Astrocyte (in vitro differentiated cells and primary cell): ENCODE results near the gene PLCL2. TPM values are rescaled to one million over a fixed set of nuclear protein-coding genes. Genes with fewer than 3 reads are reported as not detected.

Experiments
- DNase-seq: peaks from one replicate; pipeline ENCODE4 v3.0.0-alpha.2; 2010; ENCODE audit warnings: low read depth
- FAIRE-seq: peaks from 2 replicates; lab custom pipeline; 2011; peaks lifted over from hg19 to GRCh38; lab: Jason Lieb, UNC
- H2AFZ ChIP-seq: 2 replicates; pipeline ENCODE4 v1.6.0; 2012; ENCODE audit warnings: low read depth, low read length, inconsistent platforms
- H3K27ac ChIP-seq: 2 replicates; pipeline ENCODE4 v1.5.1; 2011; ENCODE audit warnings: low read depth, low read length, inconsistent platforms
- H3K27me3 ChIP-seq: 2 replicates; pipeline ENCODE4 v1.6.0; 2011; ENCODE audit warnings: low read length, inconsistent platforms; ENCODE audit not compliant: insufficient read depth
- H3K36me3 ChIP-seq: 2 replicates; pipeline ENCODE4 v1.5.1; 2011; ENCODE audit warnings: low read length, inconsistent platforms; ENCODE audit not compliant: insufficient read depth
- H3K4me1 ChIP-seq: 2 replicates; pipeline ENCODE4 v1.5.1; 2011; ENCODE audit warnings: low read length, inconsistent platforms; ENCODE audit not compliant: insufficient read depth
- H3K4me2 ChIP-seq: 2 replicates; pipeline ENCODE4 v1.6.0; 2012; ENCODE audit warnings: low read length, inconsistent platforms
- H3K4me3 ChIP-seq: 2 replicates; pipeline ENCODE4 v1.5.1; 2011; ENCODE audit warnings: low read depth, mild to moderate bottlenecking, low read length, inconsistent platforms; ENCODE audit not compliant: insufficient read depth
- H3K79me2 ChIP-seq: 2 replicates; pipeline ENCODE4 v1.6.0; 2012; ENCODE audit warnings: mild to moderate bottlenecking, low read length, inconsistent platforms; ENCODE audit not compliant: insufficient read depth
- H3K9ac ChIP-seq: 2 replicates; pipeline ENCODE4 v1.6.0; 2012; ENCODE audit warnings: mild to moderate bottlenecking, low read length, inconsistent platforms
- H3K9me3 ChIP-seq: 2 replicates; pipeline ENCODE4 v1.5.1; 2012; ENCODE audit warnings: low read depth, mild to moderate bottlenecking, low read length, inconsistent platforms; ENCODE audit not compliant: insufficient read depth
- H4K20me1 ChIP-seq: 2 replicates; pipeline ENCODE4 v1.6.0; 2012; ENCODE audit warnings: low read length, inconsistent platforms; ENCODE audit not compliant: insufficient read depth
- H3K27ac Mint-ChIP-seq: one replicate; pipeline ENCODE4 v1.8.0; 2021; ENCODE audit warnings: mild to moderate bottlenecking, mixed read lengths; ENCODE audit not compliant: unreplicated experiment
- H3K27me3 Mint-ChIP-seq: one replicate; pipeline ENCODE4 v1.8.0; 2021; ENCODE audit warnings: low read depth, mixed read lengths; ENCODE audit not compliant: unreplicated experiment
- H3K36me3 Mint-ChIP-seq: one replicate; pipeline ENCODE4 v1.8.0; 2021; ENCODE audit warnings: low read depth, mixed read lengths; ENCODE audit not compliant: unreplicated experiment
- H3K4me1 Mint-ChIP-seq: one replicate; pipeline ENCODE4 v1.8.0; 2021; ENCODE audit warnings: low read depth, mixed read lengths; ENCODE audit not compliant: unreplicated experiment
- H3K4me3 Mint-ChIP-seq: one replicate; pipeline ENCODE4 v1.8.0; 2021; ENCODE audit warnings: mild to moderate bottlenecking, moderate library complexity, mixed read lengths; ENCODE audit not compliant: unreplicated experiment
- H3K9me3 Mint-ChIP-seq: one replicate; pipeline ENCODE4 v1.8.0; 2021; ENCODE audit warnings: mild to moderate bottlenecking, mixed read lengths; ENCODE audit not compliant: unreplicated experiment
- EZH2 ChIP-seq: IDR thresholded peaks from 2 replicates; pipeline ENCODE4 v1.6.1; 2012; ENCODE audit warnings: mild to moderate bottlenecking, low read length, inconsistent platforms; ENCODE audit not compliant: insufficient read depth
- total RNA-seq: library from RNA; stranded (reverse); gene quantifications from 2 replicates; pipeline ENCODE4 v1.2.1, GENCODE V29; 2021
- TF ChIP-seq, protein P1 (sequence below): IDR thresholded peaks from 2 replicates; pipeline ENCODE4 v1.5.1; 2011; ENCODE audit warnings: low read depth, mild to moderate bottlenecking, inconsistent platforms, low read length, moderate library complexity; ENCODE audit not compliant: insufficient read depth

PLCL2 gene
- total RNA-seq, 1 donor from 2014 or later, result 3.9 TPM

DNA sequence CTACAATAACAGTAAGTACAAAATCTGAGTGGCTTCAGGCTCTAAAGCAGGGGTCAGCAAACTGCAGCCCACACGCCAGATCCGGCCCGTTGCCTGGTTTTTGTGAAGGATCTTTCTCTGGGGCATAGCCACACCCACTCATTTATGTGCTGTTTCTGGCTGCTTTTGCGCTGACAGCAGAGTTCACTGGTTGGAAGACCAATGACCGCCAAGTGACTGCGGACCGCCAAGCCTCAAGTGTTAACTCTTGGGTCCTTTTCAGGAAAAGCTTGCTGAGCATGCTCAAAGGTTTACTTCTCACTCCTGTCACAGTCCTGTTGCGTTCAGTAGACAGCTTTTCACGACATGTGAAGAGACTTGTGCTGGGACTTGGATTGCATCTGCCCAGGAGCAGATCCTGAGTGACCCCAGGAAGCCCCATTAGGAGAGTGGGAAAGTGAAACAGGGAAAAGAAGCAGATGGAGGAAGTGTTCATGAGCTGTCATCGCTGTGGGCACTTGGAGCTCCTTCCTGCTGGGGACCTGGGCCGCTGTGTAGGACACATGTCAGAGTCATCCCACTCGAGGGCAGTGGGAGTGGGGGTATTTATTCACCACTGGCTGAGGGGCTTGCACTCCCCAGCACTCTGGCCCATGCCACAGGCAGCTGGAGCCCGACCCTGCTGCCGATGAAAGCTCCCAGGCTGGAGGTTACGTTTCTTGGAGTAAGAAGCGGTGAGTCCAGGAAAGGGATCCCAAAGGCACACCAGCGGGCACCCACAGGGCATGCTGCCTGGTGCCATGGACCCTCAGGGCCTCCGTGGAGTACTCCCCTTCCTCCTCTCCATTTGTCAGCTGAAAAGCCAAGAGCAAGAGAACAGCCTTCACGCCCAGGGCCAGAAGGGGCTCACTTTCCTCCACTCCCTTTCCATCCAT, 249.1 kb downstream of the PLCL2 start:
- Mint-ChIP-seq H3K27me3 (peaks cover 6% of the 10 kb centered on the region), H3K9me3 (peaks cover 5% of the 10 kb centered on the region), H3K36me3 (peaks cover 4% of the 10 kb centered on the region), H3K4me3 (no peak overlapping the region), H3K4me1 (no peaks in the 10 kb centered on the region), H3K27ac (no peak overlapping the region)
- no peak overlapping the region for H3K4me3 ChIP-seq
- no peaks in the 10 kb centered on the region for H3K79me2 ChIP-seq
- no peak for TF ChIP-seq EZH2
- TF ChIP-seq, protein P1, sequence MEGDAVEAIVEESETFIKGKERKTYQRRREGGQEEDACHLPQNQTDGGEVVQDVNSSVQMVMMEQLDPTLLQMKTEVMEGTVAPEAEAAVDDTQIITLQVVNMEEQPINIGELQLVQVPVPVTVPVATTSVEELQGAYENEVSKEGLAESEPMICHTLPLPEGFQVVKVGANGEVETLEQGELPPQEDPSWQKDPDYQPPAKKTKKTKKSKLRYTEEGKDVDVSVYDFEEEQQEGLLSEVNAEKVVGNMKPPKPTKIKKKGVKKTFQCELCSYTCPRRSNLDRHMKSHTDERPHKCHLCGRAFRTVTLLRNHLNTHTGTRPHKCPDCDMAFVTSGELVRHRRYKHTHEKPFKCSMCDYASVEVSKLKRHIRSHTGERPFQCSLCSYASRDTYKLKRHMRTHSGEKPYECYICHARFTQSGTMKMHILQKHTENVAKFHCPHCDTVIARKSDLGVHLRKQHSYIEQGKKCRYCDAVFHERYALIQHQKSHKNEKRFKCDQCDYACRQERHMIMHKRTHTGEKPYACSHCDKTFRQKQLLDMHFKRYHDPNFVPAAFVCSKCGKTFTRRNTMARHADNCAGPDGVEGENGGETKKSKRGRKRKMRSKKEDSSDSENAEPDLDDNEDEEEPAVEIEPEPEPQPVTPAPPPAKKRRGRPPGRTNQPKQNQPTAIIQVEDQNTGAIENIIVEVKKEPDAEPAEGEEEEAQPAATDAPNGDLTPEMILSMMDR, result no peak
- H3K9ac ChIP-seq, result no peak overlapping the region
- no peaks in the 10 kb centered on the region for H3K4me1 ChIP-seq
- no peaks in the 10 kb centered on the region for H3K27me3 ChIP-seq
- no peak overlapping the region for H3K27ac ChIP-seq
- H3K4me2 ChIP-seq, result no peak overlapping the region
- no peak for FAIRE-seq
- no peaks in the 10 kb centered on the region for H4K20me1 ChIP-seq
- H2AFZ ChIP-seq, result no peak overlapping the region
- no peak for DNase-seq
- no peaks in the 10 kb centered on the region for H3K9me3 ChIP-seq
- H3K36me3 ChIP-seq, result no peaks in the 10 kb centered on the region

DNA sequence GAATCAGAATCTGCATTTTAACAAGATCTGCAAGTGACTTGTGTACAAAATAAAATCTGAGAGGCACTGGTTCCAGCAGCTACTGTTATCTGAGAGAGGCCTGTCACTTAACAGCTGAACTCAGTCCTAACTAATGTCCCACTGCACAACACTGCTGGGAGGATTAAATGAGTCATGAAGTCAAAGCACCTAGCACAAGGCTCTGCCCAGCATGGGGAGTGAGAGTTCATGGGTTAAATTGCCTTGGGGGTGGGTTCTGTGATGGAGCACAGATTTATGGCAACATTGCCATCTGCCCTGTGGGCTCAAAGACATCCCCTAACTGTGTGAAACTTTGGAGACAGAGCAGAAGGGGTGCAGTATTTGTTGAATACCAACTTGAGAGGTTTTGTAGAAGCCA, 250.9 kb downstream of the PLCL2 start:
- peaks cover 5% of the 10 kb centered on the region for H3K9me3 Mint-ChIP-seq
- H3K4me3 Mint-ChIP-seq, result no peak overlapping the region
- no peak for DNase-seq

More for the DNA sequence above, 250.9 kb downstream of the PLCL2 start:
- H3K79me2 ChIP-seq, result no peaks in the 10 kb centered on the region
- Mint-ChIP-seq H3K36me3 (peaks cover 4% of the 10 kb centered on the region), H3K27ac (no peak overlapping the region), H3K27me3 (peaks cover 17% of the 10 kb centered on the region), H3K4me1 (no peaks in the 10 kb centered on the region)
- TF ChIP-seq EZH2, result no peak
- TF ChIP-seq, protein P1, result no peak
- H3K4me2 ChIP-seq, result no peak overlapping the region
- H3K4me3 ChIP-seq, result no peak overlapping the region
- no peak overlapping the region for H2AFZ ChIP-seq
- H3K36me3 ChIP-seq, result no peaks in the 10 kb centered on the region
- H4K20me1 ChIP-seq, result no peaks in the 10 kb centered on the region
- no peaks in the 10 kb centered on the region for H3K4me1 ChIP-seq
- no peak overlapping the region for H3K9ac ChIP-seq
- no peaks in the 10 kb centered on the region for H3K27me3 ChIP-seq
- no peak overlapping the region for H3K27ac ChIP-seq
- H3K9me3 ChIP-seq, result no peaks in the 10 kb centered on the region
- no peak for FAIRE-seq
